ENCODE measurements around the gene STRADA. TPM values are rescaled to one million over a fixed set of nuclear protein-coding genes. Genes with fewer than 3 reads are reported as not detected.

Gene STRADA
- total and polyA plus RNA-seq, 2 experiments from 2014 or later = 18.0 to 28.8 TPM

- no peak for DNase-seq (ENCODE audit: low spot score)
- H3K9me3 Mint-ChIP-seq = no peaks in the 10 kb centered on the region; the same call in 2 of the 3 replicates
- H3K27ac Mint-ChIP-seq = no peak overlapping the region
- TF ChIP-seq, protein P1, sequence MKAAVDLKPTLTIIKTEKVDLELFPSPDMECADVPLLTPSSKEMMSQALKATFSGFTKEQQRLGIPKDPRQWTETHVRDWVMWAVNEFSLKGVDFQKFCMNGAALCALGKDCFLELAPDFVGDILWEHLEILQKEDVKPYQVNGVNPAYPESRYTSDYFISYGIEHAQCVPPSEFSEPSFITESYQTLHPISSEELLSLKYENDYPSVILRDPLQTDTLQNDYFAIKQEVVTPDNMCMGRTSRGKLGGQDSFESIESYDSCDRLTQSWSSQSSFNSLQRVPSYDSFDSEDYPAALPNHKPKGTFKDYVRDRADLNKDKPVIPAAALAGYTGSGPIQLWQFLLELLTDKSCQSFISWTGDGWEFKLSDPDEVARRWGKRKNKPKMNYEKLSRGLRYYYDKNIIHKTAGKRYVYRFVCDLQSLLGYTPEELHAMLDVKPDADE (IDR thresholded peaks at IDR 0.05) = no peak
- TF ChIP-seq ZNF462 (CRISPR knock-in tag; IDR thresholded peaks at IDR 0.05) = no peak
- TF ChIP-seq NANOG (IDR thresholded peaks at IDR 0.05; ENCODE audit: borderline replicate concordance) = no peak
- no peak for TF ChIP-seq JUNB (IDR thresholded peaks at IDR 0.05; ENCODE audit: unreplicated experiment)
- Histone ChIP-seq H3K27ac (ENCODE audit: low read depth) (no peak overlapping the region), H3K27me3 (ENCODE audit: insufficient read depth) (no peaks in the 10 kb centered on the region), H2AFZ (no peak overlapping the region), H3K4me3 (no peak overlapping the region), H3K36me3 (ENCODE audit: insufficient read depth) (no peaks in the 10 kb centered on the region), H3K79me2 (replicated peaks; ENCODE audit: insufficient read depth) (no peaks in the 10 kb centered on the region), H4K20me1 (replicated peaks; ENCODE audit: insufficient read depth) (no peaks in the 10 kb centered on the region), H3F3A (replicated peaks; ENCODE audit: low read depth) (peaks cover 17% of the 10 kb centered on the region), H3K4me2 (no peak overlapping the region), H3K4me1 (ENCODE audit: insufficient read depth) (peaks cover 17% of the 10 kb centered on the region; the same call in 1 of the 2 replicates), H3K9me2 (ENCODE audit: insufficient read depth) (no peaks in the 10 kb centered on the region)
- H3K27me3 Mint-ChIP-seq (ENCODE audit: insufficient read depth, low read depth, poor library complexity) = peaks cover 15% of the 10 kb centered on the region
- H3K4me3 Mint-ChIP-seq = no peak overlapping the region
- peaks cover 30% of the 10 kb centered on the region for H3K36me3 Mint-ChIP-seq (ENCODE audit: low read depth)
- ATAC-seq = no peak
- peaks cover 36% of the 10 kb centered on the region; the same call in 2 of the 3 replicates for H3K4me1 Mint-ChIP-seq
Measured at GRCh38 chr17:63693411-63694113, 48.0 kb downstream of the STRADA start.
